D721Med (cell line): Measurements from ENCODE around the gene SLC38A1.

Source experiments
- DNase-seq: peaks from one replicate; pipeline ENCODE4 v3.0.0; 2011; ENCODE audit warnings: low spot score; ENCODE audit not compliant: insufficient read length
- FAIRE-seq: peaks from 2 replicates; lab custom pipeline; 2011; peaks lifted over from hg19 to GRCh38; lab: Jason Lieb, UNC
- CTCF ChIP-seq: IDR thresholded peaks from 2 replicates; pipeline ENCODE4 v1.5.1; 2012; ENCODE audit warnings: mild to moderate bottlenecking, control low read depth; ENCODE audit not compliant: insufficient read depth; ENCODE audit errors: missing control alignments

The SLC38A1 gene

GRCh38 chr12:46244273-46244915 is 24.4 kb downstream of the SLC38A1 start:
- FAIRE-seq (no peak), DNase-seq (no peak)
- no peak for TF ChIP-seq CTCF

DNA sequence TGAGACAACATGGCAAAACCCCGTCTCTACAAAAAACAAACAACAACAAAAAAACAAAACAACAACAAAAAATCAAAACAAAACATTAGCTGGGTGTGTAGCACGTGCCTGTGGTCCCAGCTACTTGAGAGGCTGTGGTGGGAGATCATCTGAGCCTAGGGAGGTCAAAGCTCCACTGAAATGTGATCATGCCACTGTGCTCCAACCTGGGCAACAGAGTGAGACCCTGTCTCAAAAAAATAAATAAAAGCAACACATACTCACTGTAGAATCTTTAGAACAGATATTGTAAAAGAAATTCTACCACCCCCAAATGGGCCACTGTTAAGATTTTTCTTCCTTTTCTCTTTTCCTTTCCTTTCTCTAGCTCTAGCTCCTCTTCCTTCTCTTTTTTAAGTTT is 26.3 kb downstream of the SLC38A1 start:
- no peak for DNase-seq

DNA sequence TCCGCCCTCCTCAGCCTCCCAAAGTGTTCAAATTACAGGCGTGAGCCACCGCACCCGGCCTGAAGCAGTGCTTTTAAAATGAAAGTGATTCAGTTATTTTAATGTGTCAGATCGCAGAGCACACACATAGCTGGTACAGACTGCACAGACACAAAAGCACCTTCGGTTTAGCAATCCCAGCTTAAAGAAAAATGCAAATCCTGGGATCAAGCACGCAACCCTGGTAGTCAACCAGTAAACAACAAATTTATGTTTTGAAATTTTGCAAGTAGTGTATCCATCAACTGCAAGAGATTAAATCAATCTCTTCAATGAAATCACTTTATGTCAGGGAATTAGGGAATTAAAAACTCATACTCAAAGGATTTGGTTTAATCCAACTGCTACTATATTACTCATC is 28.4 kb downstream of the SLC38A1 start:
- no peak for TF ChIP-seq CTCF
- DNase-seq, result no peak
- no peak for FAIRE-seq

More for the DNA sequence above, 26.3 kb downstream of the SLC38A1 start:
- TF ChIP-seq CTCF, result no peak
- no peak for FAIRE-seq

DNA sequence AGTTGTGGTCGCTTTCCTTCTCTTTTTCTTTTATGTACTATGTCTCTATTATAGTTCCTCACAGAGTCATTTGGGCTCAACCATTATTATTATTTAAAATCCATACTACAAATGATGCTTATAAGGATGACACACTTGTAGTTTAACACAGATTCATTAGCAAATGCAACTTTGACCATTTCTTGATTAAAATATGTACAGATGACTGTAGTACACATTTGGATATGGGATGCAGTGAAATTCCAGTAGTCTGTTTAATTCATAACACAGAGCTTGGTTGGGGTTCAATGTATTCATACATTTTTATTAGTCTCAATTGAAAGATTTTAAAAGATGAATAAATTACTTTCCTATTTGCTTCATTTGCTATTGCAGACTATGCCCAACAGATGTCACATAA is 30.0 kb downstream of the SLC38A1 start:
- FAIRE-seq (no peak), DNase-seq (no peak)
- no peak for TF ChIP-seq CTCF

GRCh38 chr12:46237371-46238045 is 31.3 kb downstream of the SLC38A1 start:
- FAIRE-seq (no peak), DNase-seq (no peak)
- no peak for TF ChIP-seq CTCF

- DNase-seq (no peak), FAIRE-seq (no peak)
- TF ChIP-seq CTCF, result no peak
These were observed 34.8 kb downstream of the SLC38A1 start for GRCh38 chr12:46234000-46234399.

DNA sequence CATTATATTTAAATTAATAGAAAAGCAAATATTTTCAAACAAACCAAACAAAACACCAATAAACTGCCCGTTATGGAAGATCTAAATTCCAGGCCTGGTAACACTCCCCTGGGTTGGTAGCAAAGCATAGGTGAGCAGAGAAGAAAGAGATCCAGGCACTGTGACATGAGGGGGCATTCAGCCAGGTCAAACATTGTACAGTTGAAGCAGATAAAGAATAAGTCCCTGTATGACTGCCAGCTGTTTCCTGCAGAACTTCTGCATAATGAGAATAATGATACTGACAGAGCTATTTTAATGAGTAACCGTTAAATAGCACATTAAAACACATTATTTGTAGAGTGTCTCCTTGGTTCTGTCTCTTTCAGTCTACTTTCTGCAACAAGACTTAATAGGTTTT is 35.4 kb downstream of the SLC38A1 start:
- FAIRE-seq (no peak), DNase-seq (no peak)
- TF ChIP-seq CTCF, result no peak
